Measurements from ENCODE around the gene LEKR1. TPM values are rescaled to one million over a fixed set of nuclear protein-coding genes. Genes with fewer than 3 reads are reported as not detected.
"Not testable (repeated sequence)": the region's sequence is repeated elsewhere in the genome, so short reads cannot be mapped to it uniquely, and the experiment has no call there.

LEKR1 gene
- total RNA-seq, 1 donor from 2014 or later = 5.8 TPM

DNA sequence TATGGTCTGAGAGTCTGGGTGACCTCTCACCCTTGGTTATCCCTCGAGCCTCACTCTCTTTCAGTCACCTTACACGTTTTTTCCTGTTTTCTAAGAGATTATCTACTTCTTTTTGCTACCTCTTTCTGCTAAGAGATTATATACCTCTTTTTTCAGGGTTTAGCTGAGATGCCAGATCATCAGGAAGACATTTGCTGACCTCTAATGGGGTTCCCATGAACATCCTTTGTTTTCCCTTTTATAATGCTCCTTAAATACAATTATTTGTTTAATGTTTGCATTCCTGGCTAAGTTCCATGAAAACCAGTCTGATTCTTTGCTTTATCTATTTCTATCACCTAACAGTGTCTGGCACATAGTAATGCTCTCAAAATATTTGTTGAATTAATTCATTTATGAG, 39.6 kb downstream of the LEKR1 start:
- intact Hi-C loops (cut with DNase I) = no loop called here
- Histone ChIP-seq H3K27ac (no peak overlapping the region), H3K27me3 (ENCODE audit: low read depth) (no peaks in the 10 kb centered on the region), H3K36me3 (no peaks in the 10 kb centered on the region), H3K4me1 (no peaks in the 10 kb centered on the region), H3K9me3 (no peaks in the 10 kb centered on the region), H3K4me3 (no peak overlapping the region)
- TF ChIP-seq, protein P1, sequence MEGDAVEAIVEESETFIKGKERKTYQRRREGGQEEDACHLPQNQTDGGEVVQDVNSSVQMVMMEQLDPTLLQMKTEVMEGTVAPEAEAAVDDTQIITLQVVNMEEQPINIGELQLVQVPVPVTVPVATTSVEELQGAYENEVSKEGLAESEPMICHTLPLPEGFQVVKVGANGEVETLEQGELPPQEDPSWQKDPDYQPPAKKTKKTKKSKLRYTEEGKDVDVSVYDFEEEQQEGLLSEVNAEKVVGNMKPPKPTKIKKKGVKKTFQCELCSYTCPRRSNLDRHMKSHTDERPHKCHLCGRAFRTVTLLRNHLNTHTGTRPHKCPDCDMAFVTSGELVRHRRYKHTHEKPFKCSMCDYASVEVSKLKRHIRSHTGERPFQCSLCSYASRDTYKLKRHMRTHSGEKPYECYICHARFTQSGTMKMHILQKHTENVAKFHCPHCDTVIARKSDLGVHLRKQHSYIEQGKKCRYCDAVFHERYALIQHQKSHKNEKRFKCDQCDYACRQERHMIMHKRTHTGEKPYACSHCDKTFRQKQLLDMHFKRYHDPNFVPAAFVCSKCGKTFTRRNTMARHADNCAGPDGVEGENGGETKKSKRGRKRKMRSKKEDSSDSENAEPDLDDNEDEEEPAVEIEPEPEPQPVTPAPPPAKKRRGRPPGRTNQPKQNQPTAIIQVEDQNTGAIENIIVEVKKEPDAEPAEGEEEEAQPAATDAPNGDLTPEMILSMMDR (IDR thresholded peaks at IDR 0.05) = no peak
- ATAC-seq (no peak), DNase-seq (no peak)

DNA sequence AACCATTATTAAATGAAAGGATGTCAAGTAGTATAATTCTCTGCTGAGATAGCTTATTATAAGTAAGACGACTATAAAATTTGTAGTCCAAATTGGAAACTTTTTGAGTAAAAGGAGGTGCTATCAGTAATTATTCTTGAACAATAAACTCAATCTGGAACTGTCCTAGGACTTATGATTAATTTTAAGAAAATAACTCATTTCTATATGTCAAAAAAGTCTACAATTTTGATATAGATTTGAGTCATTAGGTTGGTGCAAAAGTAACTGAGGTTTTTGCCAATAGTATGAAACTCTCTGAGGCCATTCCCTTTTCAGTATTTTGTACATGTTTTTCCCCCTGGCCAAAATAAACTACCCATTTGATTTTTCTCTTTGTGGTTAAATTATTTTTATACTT, 41.0 kb downstream of the LEKR1 start:
- no peaks in the 10 kb centered on the region for H3K27me3 ChIP-seq (ENCODE audit: low read depth)
- ATAC-seq (no peak), DNase-seq (no peak)
- H3K36me3 ChIP-seq = no peaks in the 10 kb centered on the region
- no peaks in the 10 kb centered on the region for H3K4me1 ChIP-seq
- H3K27ac ChIP-seq = no peak overlapping the region
- TF ChIP-seq, protein P1 (IDR thresholded peaks at IDR 0.05) = no peak
- H3K4me3 ChIP-seq = no peak overlapping the region
- intact Hi-C loops (cut with DNase I) = no loop called here
- H3K9me3 ChIP-seq = peaks cover 3% of the 10 kb centered on the region

DNA sequence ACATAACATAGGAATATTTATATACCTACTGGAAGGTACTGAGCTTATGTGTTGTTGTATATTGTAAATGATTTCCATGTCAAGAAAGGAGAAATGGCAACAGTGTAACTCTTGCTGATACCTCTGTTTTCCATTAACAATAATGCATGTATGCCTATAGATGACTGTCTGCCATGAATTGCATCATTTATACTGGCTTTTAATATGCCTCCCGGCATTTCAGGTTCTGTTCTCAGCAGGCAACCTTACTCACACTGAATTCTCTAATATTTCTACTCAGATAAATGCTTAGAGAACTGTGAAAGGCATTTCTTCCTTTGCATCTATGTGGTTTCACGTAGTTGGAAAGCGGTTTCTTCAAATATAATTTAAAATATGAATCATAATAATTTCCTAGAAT, 41.8 kb downstream of the LEKR1 start:
- Histone ChIP-seq H3K9me3 (peaks cover 3% of the 10 kb centered on the region), H3K4me3 (no peak overlapping the region), H3K36me3 (no peaks in the 10 kb centered on the region), H3K4me1 (no peaks in the 10 kb centered on the region), H3K27ac (no peak overlapping the region), H3K27me3 (ENCODE audit: low read depth) (no peaks in the 10 kb centered on the region)
- ATAC-seq (no peak), DNase-seq (no peak)
- TF ChIP-seq, protein P1 (IDR thresholded peaks at IDR 0.05) = no peak
- intact Hi-C loops (cut with DNase I) = no loop called here

- TF ChIP-seq, protein P1 (IDR thresholded peaks at IDR 0.05) = no peak
- intact Hi-C loops (cut with DNase I) = no loop called here
- no peak overlapping the region for H3K27ac ChIP-seq
Measured at GRCh38 chr3:156873906-156874305, 47.8 kb downstream of the LEKR1 start.

GRCh38 chr3:156879491-156879890, 53.3 kb downstream of the LEKR1 start:
- H3K27ac ChIP-seq; H3K9me3 ChIP-seq; intact Hi-C loops (cut with DNase I); DNase-seq; H3K36me3 ChIP-seq; H3K27me3 ChIP-seq (ENCODE audit: low read depth); H3K4me1 ChIP-seq; ATAC-seq; H3K4me3 ChIP-seq: not testable (repeated sequence)

More at GRCh38 chr3:156873906-156874305, 47.8 kb downstream of the LEKR1 start:
- DNase-seq (no peak), ATAC-seq (no peak)
- Histone ChIP-seq H3K9me3 (peaks cover 19% of the 10 kb centered on the region), H3K36me3 (no peaks in the 10 kb centered on the region), H3K27me3 (ENCODE audit: low read depth) (no peaks in the 10 kb centered on the region), H3K4me3 (no peak overlapping the region), H3K4me1 (no peaks in the 10 kb centered on the region)

- ATAC-seq = no peak
Measured at GRCh38 chr3:156885761-156886160, 59.6 kb downstream of the LEKR1 start.

More at GRCh38 chr3:156885761-156886160, 59.6 kb downstream of the LEKR1 start:
- no peaks in the 10 kb centered on the region for H3K9me3 ChIP-seq
- DNase-seq = no peak
- no peaks in the 10 kb centered on the region for H3K4me1 ChIP-seq
- H3K4me3 ChIP-seq = no peak overlapping the region
- no peaks in the 10 kb centered on the region for H3K36me3 ChIP-seq
- H3K27me3 ChIP-seq (ENCODE audit: low read depth) = no peaks in the 10 kb centered on the region
- TF ChIP-seq, protein P1 (IDR thresholded peaks at IDR 0.05) = no peak
- no peak overlapping the region for H3K27ac ChIP-seq
- intact Hi-C loops (cut with DNase I) = no loop called here

Data from lower lobe of right lung (tissue), 2 donors.